ENCODE measurements around the gene CA12. TPM values are rescaled to one million over a fixed set of nuclear protein-coding genes. Genes with fewer than 3 reads are reported as not detected.

CA12 gene
- total and polyA plus RNA-seq, 9 of the 15 experiments (the other 6 are each of a cell fraction or from before 2014, with no cell fraction given): 0.01 to 0.78 (median 0.15) TPM; not detected in 1

DNA sequence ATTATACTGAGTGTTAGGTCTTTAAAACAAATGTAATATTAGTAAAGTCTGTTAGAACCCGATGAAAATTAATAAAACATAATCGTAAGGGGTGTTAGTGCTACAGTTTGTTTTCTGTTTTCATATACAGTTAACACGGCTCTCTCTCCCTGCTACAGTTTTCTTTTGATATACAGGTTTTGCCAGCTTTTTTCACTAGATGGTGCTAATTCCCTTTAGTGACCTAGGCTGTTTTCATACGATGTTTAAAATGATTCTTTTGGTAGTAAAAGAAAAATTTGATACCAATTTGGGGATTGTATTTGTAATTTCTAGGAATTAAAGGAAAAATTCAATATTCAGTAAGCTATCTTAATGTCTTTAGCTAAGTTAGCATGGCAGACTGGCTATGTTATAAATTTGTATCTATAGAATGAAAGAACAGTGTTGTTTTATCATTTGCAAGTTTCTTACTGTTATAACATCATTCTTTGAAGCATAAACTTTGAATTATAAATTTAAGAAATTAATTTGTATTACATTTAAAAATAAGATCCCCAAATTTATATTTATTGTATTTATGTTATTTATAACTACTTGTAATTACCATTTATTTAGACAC lies 92.8 kb downstream of the CA12 start (continued):
- TF ChIP-seq ZNF518B (CRISPR knock-in tag; IDR thresholded peaks at IDR 0.05): no peak
- TF ChIP-seq, protein P1, sequence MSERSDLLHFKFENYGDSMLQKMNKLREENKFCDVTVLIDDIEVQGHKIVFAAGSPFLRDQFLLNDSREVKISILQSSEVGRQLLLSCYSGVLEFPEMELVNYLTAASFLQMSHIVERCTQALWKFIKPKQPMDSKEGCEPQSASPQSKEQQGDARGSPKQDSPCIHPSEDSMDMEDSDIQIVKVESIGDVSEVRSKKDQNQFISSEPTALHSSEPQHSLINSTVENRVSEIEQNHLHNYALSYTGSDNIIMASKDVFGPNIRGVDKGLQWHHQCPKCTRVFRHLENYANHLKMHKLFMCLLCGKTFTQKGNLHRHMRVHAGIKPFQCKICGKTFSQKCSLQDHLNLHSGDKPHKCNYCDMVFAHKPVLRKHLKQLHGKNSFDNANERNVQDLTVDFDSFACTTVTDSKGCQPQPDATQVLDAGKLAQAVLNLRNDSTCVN (CRISPR knock-in tag; IDR thresholded peaks at IDR 0.05): no peak
- no peak for TF ChIP-seq STAT6 (CRISPR knock-in tag; IDR thresholded peaks at IDR 0.05)
- TF ChIP-seq SRSF1 (IDR thresholded peaks at IDR 0.05; ENCODE audit: low read depth, low read length): no peak
- TF ChIP-seq RAD21 (CRISPR knock-in tag; conservative IDR thresholded peaks at IDR 0.05 in 1 of 2, IDR thresholded peaks at IDR 0.05 in 1 of 2): peak; percentile 98
- no peak for TF ChIP-seq ZNF282 (CRISPR knock-in tag; IDR thresholded peaks at IDR 0.05)
- no peak for TF ChIP-seq ZNF3 (CRISPR knock-in tag; IDR thresholded peaks at IDR 0.05)
- TF ChIP-seq U2AF1 (optimal IDR thresholded peaks at IDR 0.05; ENCODE audit: low read depth, low read length): no peak
- no peak for TF ChIP-seq CBFB (CRISPR knock-in tag; IDR thresholded peaks at IDR 0.05)
- no peak for TF ChIP-seq ZSCAN32 (CRISPR knock-in tag; IDR thresholded peaks at IDR 0.05)
- TF ChIP-seq, protein P2, sequence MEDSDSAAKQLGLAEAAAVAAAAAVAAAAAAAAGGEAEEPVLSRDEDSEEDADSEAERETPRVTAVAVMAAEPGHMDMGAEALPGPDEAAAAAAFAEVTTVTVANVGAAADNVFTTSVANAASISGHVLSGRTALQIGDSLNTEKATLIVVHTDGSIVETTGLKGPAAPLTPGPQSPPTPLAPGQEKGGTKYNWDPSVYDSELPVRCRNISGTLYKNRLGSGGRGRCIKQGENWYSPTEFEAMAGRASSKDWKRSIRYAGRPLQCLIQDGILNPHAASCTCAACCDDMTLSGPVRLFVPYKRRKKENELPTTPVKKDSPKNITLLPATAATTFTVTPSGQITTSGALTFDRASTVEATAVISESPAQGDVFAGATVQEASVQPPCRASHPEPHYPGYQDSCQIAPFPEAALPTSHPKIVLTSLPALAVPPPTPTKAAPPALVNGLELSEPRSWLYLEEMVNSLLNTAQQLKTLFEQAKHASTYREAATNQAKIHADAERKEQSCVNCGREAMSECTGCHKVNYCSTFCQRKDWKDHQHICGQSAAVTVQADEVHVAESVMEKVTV (CRISPR knock-in tag; IDR thresholded peaks at IDR 0.05): peak; percentile 98
- TF ChIP-seq ZNF699 (CRISPR knock-in tag; IDR thresholded peaks at IDR 0.05; ENCODE audit: insufficient replicate concordance): no peak
- no peak for TF ChIP-seq GABPA (tag; conservative IDR thresholded peaks at IDR 0.05; ENCODE audit: low read depth)
- no peak for TF ChIP-seq ADNP (tag; IDR thresholded peaks at IDR 0.05)
- TF ChIP-seq ZNF507 (tag; conservative IDR thresholded peaks at IDR 0.05): no peak
- TF ChIP-seq HDAC6 (IDR thresholded peaks at IDR 0.05; ENCODE audit: low read depth, low read length): no peak
- TF ChIP-seq, protein P3, sequence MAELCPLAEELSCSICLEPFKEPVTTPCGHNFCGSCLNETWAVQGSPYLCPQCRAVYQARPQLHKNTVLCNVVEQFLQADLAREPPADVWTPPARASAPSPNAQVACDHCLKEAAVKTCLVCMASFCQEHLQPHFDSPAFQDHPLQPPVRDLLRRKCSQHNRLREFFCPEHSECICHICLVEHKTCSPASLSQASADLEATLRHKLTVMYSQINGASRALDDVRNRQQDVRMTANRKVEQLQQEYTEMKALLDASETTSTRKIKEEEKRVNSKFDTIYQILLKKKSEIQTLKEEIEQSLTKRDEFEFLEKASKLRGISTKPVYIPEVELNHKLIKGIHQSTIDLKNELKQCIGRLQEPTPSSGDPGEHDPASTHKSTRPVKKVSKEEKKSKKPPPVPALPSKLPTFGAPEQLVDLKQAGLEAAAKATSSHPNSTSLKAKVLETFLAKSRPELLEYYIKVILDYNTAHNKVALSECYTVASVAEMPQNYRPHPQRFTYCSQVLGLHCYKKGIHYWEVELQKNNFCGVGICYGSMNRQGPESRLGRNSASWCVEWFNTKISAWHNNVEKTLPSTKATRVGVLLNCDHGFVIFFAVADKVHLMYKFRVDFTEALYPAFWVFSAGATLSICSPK (IDR thresholded peaks at IDR 0.05; ENCODE audit: borderline replicate concordance): no peak
